ENCODE measurements around the gene ARHGAP26.
"Not testable (repeated sequence)": the region's sequence is repeated elsewhere in the genome, so short reads cannot be mapped to it uniquely, and the experiment has no call there.

Gene ARHGAP26

DNA sequence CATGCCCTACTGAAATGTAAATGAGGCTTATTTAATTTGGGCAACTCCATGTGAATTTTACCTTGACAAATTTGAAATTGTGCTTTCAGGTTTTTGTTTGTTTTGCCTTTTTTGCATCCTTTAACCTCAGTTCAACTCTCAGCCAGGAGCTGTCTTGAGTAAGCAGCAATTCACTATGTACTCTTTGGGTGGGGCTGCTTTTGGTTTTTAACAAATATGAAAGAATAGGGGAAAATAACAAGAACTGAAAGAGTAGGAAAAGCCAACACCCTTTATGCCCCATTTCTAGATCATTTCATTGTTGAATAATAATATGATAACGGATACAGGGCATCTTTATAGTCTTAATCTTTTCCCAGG lies 192.0 kb downstream of the ARHGAP26 start:
- no peak for DNase-seq (ENCODE audit: low spot score)

DNA sequence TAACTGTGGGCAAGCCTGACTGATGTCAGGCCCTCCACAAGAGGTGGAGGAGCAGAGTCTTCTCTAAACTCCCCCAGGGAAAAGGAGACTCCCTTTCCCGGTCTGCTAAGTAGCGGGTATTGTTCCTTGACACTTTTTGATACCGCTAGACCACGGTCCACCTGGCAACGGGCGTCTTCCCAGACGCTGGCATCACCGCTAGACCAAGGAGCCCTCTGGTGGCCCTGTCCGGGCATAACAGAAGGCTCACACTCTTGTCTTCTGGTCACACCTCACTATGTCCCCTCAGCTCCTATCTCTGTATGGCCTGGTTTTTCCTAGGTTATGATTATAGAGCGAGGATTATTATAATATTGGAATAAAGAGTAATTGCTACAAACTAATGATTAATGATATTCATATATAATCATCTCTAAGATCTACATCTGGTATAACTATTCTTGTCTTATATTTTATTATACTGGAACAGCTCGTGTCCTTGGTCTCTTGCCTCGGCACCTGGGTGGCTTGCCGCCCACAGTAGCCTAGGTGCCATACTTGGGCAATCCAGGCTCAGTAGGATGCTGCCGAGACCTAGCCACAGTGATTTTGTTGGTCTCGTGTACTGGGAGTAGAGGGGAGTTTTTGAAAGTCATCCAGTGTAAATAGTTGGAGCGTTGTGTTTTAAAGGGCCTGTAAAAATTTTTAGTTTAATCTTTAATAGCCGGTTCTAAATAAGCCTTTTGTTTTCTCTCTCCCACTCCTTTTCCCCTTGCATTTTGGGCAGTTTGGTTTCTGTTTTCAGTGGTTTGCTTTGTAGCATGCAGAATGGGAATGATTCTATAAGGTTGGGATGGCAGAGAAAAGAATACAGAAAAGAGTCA lies 195.3 kb downstream of the ARHGAP26 start:
- not testable (repeated sequence) for DNase-seq (ENCODE audit: low spot score)

DNA sequence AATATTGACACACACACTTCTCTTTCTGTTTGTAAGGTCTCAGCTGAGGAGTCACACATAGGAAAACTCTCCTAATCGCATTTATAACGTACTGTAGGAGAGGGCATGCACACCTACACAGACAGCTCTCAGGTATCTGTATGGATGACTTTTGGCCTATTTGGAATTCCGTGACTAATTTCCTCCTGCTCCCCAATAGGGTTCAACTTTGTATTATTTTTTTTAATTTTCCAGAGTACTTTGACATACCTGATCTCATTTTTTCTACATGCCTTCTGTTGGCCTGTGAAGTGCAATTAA lies 195.9 kb downstream of the ARHGAP26 start:
- DNase-seq (ENCODE audit: low spot score) = no peak

DNA sequence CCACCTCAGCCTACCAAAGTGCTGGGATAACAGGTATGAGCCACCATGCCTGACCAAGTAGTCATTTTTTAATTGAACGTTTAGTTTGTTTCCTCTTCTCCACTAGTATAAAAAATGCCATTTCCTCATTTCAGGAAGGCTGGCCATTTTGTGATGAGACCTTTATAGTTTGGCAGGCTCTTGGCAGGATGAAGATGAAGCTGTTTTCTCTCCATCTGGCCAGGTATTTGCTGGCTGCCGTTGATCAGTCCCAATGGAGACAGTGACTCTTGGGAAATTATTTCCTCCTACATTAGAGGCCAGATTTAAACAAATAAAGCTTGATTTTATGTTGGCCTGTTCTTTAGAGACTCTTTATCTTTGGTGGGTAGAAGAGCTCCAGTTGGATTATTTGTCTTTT lies 199.0 kb downstream of the ARHGAP26 start:
- DNase-seq (ENCODE audit: low spot score) = no peak

DNA sequence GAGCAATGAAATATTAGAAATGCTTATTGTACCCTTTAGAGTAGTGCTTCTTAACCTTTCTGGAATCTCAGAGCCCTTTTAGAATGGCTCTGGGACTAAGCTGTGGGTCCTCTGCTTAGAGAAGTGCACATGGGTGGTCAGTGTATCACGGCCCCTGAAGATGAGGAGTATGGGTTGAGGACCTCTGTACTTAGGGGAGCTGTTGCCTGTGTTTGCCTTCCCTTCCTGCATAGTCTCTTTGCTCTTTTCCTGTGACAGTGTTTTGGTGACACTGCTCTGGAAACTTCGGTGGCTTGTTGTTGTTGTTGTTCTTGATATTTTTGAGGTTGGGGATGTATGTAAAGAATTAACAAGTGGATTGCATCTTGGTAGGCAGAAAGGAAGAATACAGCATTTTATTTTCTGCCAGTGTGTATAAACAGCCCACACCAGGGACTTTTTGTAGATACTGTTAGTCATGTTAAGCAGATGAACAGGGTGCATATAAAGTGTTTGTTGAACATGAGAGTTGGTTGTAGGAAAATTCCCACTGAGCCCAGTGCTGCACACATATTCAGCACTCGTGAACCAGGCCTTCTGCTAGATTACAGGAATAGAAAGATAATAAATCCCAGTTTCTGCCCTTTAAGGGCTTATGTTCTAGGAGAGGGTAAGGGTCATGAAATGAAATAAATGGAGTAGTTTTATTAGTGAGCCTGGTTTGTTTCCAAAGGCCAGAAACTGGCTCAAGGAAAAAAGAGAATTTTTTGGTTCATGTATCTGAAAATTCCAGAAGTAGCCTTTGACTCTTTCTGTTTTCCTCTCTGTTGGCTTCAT lies 199.7 kb downstream of the ARHGAP26 start:
- DNase-seq (ENCODE audit: low spot score) = no peak

DNA sequence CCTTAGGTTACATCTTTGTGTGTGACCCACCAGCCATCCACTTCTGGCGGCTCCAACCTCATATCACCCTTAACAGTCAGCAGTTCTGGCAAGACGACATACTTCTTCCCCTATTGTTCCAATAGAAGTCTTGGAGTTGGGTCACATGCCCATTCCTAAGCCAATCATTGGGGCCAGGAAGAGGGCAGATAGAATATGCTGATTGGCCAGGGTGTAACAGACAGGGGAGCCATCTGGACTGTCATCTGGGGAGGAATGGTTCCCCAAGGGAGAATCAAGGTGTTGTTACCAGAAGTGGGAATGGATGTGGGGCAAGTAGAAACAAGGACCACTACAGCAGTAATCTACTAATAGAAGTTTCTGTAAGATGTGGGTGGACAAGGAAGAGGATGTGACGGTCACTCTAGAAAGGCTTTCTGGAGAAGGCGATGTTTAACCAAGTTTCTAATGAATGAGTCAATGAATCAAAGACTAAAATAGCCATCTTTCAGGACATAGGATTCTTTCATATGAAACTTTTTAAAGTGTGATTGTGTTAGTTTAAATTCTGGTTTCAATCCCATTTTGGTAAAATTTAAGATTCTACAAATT lies 200.4 kb downstream of the ARHGAP26 start:
- no peak for DNase-seq (ENCODE audit: low spot score)

DNA sequence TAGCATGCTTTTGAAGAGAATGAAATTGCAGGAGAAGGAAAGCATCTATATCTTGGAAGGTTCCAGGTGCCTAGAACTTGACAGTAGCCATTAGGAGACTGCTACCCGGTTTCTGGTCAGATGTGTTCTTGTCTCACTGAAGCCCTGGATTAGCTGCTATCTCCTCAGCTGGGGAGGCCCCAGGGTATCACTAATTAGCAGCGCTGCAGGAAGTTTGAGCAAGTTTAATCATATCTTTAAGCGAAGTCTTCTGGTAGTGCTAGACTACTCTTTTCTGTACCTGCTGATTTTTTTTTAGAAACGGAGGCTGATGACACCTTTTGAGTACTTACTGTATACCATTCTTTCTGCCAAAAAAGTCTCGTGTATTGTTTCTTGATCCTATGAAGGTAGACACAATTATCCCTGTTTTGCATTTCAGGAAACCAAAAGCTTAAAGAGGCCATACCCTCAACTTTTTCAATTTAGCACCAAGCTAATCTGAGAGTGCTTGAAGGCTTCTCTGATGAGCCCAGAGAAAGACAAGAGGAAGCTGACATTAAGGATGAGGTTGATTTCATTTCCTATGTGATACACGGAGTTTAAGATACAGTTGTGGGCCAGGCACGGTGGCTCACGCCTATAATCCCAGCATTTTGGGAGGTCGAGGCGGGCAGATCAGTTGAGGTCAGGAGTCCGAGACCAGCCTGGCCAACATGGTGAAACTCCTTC lies 201.3 kb downstream of the ARHGAP26 start:
- no peak for DNase-seq (ENCODE audit: low spot score)

DNA sequence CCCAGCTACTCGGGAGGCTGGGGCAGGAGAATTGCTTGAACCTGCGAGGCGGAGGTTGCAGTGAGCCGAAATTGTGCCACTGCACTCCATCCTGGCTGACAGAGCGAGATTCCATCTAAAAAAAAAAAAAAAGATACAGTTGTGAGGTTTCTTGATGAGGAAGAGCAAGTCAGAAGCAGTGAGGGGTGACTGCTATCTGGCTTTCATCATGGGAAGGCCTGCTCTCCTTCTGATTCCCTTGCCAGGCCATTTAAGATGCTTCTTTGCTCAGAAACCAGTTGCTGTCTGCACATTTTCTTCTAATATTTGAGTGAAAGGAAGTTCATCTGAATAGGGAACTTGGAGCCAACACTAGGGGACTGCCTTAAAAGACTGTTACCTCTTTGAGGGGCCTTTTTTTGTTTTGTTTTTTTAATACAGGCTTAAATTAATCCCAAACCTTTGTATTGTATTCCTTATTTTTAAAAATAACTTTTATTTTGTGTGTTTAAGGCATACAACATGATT lies 201.9 kb downstream of the ARHGAP26 start:
- no peak for DNase-seq (ENCODE audit: low spot score)

DNA sequence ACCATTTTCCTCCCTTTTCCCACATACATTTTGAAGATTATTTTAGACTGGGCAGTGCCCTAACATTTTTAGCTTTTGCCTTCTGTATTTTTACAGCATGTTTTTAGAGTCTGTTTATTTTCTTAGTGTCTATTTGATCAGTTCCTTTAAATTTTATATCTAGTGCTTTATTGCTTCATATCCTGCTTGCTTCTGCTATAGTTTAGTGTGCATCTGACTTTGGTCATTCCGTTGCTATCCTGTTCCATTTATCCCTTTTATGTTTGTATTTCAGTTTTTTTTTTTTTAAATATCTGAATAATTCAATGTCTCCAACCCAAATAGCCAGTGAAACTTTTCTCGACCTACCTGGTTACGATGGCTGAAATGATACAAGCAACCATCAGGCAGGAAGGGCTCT lies 203.8 kb downstream of the ARHGAP26 start:
- no peak for DNase-seq (ENCODE audit: low spot score)

DNA sequence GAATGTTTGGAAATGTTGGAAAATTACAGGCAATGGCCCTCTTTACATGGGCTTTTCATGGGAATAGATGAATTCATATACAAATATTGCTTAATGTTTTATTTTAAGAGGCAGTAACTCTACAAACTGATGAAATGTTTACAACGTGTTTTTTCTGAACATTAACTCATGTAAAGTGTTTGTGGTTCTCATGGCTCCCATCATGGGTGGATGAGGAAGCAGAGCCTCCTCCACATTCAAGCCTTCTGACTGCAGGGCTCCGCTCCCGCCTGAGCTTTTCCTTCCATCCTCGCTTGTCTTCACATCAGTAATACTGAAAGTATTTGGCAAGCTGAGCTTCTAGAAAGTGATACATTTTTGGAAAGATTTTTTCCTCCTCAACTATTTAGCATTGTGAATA lies 204.2 kb downstream of the ARHGAP26 start:
- DNase-seq (ENCODE audit: low spot score) = no peak

DNA sequence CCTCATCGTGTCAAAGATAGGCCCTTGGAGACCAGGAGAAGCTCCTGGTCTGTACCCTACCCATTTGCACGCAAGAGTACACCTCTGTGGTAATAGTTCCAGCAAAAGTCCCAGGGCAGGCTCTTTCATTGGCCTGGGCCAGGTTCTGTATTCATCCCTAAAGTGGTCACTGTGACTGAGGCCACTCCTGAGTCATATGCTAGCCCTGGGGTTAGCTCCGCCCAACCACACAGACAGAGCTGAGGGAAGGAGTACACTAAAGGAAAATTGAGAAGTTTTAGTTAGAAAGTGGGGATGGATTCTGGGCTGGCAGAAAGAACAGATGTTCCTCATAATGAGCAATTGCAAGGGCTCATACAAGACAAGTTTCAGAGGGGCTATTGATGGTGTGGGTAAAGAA lies 206.7 kb downstream of the ARHGAP26 start:
- DNase-seq (ENCODE audit: low spot score) = no peak

DNA sequence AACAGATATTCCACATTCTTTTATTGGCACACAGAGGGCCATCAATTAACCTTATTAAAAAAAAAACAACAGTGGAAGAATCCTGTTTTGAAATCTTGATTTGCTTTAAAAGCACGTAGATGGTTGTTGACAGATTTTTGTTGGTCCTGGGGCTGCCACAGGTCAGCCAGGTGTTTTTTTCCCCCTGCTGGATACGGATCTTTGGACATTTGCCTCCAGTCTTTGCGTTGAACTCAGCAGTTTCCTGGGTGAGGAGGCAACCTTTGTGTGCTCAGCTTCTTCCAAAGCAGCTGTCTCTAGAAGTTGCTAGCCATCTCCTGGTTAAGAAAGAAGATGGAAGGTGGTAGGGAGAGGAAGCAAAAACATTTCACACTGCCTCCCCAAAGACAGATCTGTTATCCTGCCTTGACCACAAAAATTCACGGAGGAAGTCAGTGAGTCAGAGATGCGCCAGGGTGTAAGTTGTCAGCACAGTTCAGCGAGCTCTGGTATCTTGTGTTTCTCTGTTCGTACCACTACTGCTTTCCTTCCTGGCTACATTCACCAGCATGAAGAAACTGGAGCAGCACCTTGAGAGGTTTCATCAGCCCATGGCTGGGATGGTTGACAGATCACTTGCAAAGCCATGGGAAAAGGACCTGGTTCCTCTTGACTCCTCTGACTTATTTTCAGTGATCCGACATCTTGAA lies 207.3 kb downstream of the ARHGAP26 start:
- DNase-seq (ENCODE audit: low spot score) = no peak

DNA sequence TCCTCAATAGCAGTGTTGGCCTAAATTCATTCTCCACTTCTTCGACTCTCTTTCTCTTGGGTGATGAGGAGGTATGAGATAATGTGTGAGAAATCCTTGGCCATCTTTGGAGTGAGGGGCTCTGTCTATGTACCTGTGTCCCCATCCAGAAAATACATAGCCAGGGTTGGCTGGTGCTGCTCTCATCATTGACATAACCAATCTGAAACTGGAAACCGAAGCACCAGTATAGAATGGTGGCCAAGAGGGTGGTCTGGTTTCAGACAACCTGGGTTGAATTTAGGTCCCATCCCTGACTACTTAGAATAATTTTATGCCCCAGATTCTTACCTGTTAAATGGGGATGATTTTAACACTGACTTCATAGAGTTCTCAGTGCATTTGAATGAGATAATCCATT lies 208.1 kb downstream of the ARHGAP26 start:
- no peak for DNase-seq (ENCODE audit: low spot score)

DNA sequence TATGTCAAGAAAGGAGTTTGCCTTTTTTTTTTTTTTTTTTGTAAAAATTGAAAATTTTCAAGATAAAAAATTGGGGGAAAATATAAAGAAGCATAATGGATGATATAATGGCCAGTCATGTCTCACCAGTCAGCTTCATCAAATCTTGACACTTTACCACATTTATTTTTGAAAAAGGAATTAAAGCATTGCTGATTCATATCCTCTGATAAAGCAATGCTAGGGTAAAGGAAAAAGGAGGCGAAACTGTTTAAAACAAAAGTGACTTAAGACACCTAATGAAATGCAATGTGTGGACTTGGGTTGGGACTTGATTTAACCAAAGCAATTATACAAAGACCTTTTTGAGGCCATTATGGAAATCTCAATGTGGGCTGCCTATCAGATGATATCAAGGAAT lies 208.5 kb downstream of the ARHGAP26 start:
- DNase-seq (ENCODE audit: low spot score) = no peak

DNA sequence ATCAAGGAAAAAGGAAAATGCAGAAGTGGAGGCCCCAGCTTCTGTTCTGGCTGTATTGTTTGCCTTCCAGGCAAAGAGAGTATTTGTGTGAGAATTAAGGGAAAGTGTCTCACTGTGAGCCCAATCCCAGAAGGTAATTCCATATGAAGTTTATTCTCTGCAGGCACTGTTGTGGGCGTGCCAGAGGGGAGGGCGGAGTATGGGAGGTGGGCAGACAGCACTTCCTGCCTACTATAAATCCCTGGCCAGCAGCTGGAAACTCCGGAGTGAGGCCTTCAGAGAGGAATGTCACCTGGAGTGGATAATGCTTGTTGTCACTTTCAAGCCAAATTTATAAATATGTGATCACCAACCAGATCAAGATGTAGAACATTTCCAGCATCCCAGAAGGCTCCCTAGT lies 209.5 kb downstream of the ARHGAP26 start:
- DNase-seq (ENCODE audit: low spot score) = no peak

DNA sequence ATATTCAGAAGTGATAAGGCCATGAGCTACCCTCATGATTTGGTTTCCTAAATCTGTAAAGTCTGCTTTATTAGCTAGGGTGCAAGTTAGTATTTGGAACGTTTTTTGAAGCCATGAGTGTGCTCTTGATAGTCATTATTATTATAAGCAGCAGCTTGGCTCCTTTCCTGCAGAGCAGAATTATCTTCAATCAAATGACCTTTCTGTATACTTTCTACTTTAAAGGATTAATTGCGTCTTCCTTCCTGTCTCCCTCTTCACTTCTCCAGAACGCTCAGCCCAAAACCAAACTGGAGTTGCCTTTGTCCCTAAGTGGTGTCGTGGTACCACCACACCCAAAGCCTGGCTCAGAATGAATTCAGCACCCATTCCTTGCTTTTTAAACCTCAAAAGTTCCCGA lies 211.3 kb downstream of the ARHGAP26 start:
- no peak for DNase-seq (ENCODE audit: low spot score)

DNA sequence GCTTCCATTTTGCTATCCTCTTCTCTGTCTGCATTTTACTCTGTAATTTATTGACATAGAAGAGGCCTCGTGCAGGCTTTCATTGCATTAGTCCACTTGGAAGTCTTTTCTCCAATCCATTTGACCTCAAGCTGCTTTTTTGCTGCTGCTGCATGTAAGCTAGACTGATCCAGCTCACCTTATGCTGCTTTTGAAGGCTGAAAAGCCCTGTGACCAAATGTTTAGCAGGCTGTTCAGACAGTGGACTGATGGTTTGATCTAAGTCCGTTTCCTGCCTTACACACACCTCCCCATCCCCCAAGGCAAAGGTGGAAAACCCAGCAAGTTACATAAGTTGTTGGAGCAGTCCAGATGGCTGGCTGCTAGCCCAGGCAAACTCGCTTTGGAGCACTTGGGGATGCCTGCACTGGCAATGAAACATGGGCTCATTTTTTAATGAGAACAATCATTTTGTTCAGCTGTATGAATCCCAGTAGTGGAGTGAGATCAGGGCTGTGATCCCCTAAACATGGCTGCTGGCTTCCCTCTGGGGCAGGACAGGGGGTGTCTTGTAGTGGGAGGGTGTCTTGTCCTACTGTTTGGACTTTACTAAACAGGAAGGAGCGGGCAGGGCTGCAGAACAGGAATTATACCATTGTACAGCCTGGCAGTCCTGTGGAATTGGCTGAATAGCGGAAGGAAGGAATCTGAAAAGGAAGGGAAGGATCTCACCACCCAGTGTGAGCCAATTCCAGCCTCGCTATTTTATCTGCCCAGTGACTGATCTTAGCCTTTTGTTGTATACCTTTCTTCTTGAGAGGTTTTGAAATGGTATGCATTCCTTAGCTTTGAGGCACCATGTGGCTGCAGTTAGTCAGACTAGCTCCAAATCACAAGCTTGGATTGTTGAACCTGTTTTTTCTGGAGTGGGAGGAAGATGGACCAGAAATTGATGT lies 212.0 kb downstream of the ARHGAP26 start:
- no peak for DNase-seq (ENCODE audit: low spot score)

DNA sequence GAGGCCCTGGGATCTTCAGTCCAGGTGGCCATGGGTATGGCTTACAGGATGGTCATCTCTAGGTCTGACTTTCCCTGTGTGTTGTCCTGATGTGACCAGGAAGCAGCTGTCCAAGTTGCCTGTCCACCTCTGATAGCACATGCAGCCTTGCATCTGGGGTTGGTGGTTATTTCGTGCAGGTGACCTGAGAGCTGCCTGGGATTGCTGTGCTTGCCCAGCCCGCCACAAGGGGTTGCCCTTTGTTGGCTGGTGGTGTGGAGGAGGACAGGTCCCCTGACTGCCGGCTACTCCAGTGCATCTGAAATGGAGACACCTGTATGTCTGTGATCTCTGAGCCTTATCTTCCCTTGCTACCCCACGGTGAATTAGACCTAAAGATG lies 212.6 kb downstream of the ARHGAP26 start:
- peak; percentile 44 for DNase-seq (ENCODE audit: low spot score)

DNA sequence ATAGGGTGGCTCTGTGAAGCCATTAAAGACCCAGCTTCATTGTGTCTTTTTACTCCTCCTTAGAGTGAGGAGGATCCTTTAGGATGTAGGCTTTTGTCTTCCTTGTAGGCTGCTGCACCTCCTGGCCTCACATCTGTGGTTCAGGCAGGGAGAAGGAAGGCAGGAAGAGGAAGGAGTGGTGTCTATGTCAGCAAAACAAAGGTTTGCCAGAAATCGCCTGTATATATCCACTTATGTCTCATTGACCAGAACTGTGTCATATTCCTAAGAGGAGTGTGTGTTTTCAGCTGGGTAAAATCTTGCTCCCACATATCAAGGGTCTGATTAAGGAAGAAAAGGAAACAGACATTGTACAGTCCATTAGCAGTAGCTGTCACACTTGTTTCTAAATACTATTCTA lies 213.8 kb downstream of the ARHGAP26 start:
- no peak for DNase-seq (ENCODE audit: low spot score)

DNA sequence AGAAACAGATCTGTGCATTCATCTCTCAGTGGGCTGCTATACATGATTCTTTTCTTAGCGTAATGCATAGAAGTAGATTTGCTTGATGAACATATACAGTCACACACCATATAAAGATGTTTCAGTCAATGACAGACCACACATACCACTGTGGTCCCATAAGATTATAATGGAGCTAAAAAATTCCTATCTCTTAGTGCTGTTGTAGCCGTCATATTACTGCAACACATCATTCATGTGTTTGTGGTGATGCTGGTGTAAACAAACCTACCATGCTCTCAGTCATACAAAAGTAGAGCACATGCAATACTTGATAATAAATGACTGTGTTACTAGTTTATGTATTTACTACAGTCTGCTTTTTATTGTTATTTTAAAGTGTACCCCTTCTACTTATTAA lies 214.3 kb downstream of the ARHGAP26 start:
- no peak for DNase-seq (ENCODE audit: low spot score)

DNA sequence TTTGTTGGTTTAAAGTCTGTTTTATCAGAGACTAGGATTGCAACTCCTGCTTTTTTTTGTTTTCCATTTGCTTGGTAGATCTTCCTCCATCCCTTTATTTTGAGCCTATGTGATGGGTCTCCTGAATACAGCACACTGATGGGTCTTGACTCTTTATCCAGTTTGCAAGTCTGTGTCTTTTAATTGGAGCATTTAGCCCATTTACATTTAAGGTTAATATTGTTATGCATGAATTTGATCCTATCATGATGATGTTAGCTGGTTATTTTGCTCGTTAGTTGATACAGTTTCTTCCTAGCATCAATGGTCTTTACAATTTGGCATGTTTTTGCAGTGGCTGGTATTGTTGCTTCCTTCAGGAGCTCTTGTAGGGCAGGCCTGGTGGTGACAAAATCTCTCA lies 219.1 kb downstream of the ARHGAP26 start:
- not testable (repeated sequence) for DNase-seq (ENCODE audit: low spot score)

Data from ecto neural progenitor cell (in vitro differentiated cells).